ENCODE measurements around the gene C17orf113.

Gene C17orf113

DNA sequence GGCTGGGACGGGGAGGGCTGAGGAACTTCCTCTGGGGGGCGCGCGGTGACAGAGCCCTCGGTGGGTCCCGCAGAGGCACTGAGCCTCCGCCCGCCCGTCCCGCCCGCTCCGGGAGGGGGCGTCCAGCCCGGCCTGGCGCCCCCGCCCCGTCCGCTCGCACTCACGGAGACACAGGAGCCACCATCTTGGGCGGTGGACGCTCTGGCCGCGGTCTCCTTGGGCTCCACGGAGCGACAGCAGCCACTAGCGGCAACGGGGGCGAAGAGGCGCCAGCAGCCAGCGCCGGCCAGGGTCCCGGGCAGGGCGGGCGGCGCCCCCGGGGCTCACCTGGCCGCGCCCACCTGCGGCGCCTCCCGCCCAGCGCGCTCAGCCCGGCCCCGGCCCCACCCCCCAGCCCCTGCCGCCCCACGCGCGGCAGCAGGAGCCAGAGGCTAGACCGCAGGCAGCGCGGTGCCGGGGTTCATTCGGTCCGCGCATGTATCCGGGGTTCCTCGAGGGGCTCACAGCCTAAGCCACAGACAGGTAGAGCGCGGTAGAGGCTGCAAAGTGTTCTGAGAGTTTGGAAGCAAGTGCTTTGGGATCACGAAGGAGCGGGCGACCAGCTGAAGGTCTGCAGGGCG lies at the start of gene C17orf113:
Gene C17orf113 (minus strand): TSS at position 209 of the 620 bp plus-strand sequence. CDS start 7,225 bp downstream, outside the sequence.
- Mint-ChIP-seq H3K4me1 (ENCODE audit: low read depth) (peaks cover 4% of the 10 kb centered on the region), H3K9me3 (no peaks in the 10 kb centered on the region), H3K27ac (no peak within 1 kb of the TSS), H3K4me3 (peak within 1 kb of the TSS; percentile 67), H3K36me3 (ENCODE audit: low read depth) (no peaks in the 10 kb centered on the region), H3K27me3 (ENCODE audit: low read depth) (peaks cover 59% of the 10 kb centered on the region)

DNA sequence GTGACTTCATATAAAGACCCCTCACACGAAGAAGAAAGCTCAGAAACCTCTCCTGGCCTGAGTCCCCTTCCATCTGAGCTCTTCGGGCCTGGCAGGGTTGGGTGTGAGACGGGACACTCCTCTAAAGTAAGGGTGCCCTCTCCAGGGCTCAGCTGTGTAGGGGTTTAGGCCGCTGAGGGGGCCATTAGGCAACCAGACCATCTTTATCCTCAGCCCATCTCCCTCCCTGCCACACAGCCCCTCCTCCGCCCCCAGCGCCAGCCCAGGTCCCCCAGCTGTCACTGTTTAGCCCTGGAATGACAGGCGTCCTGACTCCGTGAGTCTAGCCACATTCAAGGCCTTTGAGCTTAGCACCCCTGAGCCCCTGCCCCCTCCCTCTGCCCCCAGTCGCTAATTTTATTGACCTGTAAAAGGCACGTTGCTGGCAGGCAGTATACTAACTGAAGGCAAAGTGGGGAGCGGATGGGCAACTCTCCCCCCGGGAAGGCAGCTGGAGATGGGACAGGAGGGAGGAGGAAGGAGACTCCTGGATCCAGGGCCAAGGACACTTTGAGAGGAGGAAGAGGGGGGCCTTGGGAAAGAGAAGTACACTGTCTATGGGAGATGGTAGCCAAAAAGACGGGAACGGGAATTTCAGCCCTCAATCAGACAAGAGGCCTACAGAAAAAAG lies 48.5 kb upstream of the C17orf113 start:
- no peak overlapping the region for H3K4me3 Mint-ChIP-seq

DNA sequence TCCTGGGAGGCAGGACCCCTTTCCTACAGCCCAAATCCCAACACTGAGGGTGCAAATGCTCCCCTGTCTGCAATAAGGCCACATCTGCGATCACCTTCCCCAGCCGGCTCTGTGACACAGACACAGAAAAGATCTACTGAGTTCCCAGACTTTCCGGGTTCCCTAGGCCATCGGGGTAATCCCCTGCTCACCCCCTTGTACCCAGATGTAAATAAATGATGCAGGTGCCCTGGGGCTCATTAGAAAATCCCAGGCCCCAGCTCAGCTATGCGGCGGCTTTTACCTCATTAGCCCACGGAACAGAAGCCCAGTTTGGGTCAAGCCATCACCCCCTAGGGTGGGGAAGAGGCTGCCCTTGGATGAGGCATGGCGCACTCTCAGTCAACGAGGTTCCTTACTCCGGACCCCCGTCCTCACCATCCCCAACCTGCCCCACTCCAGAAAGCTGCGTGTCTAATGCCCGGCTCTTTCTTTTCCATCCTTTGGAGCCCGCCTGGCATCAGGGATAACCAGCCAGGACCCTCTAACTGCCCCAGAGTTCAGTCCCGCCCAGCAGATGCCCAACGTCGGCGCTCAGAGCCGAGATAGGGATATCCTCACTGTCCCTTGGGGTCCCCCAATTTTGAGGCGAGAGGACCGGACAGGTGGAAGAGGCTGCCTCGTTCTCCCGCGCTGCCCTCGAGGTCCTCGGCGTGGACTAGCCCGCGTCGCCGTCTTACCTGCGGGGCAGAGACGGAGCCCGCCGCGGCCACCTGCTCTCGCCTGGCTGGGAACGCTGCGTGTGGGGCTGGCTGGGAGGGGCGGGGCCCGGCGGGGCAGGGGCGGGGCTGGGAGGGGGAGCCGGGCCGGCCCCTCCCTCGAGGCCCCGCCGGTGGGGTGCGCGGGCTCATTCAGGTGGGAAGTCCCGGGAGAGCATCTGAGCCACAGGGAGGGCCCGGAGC lies 47.6 kb upstream of the C17orf113 start, which contains the start of gene ZNF385C:
Gene ZNF385C (minus strand): TSS at position 783 of the 941 bp plus-strand sequence. CDS start 35,417 bp downstream, outside the sequence.
- Mint-ChIP-seq H3K27me3 (ENCODE audit: low read depth) (peaks cover 26% of the 10 kb centered on the region), H3K27ac (no peak within 1 kb of the TSS), H3K9me3 (no peaks in the 10 kb centered on the region), H3K4me3 (no peak within 1 kb of the TSS), H3K4me1 (ENCODE audit: low read depth) (peaks cover 2% of the 10 kb centered on the region), H3K36me3 (ENCODE audit: low read depth) (peaks cover 10% of the 10 kb centered on the region)

More for the DNA sequence above, 48.5 kb upstream of the C17orf113 start:
- H3K9me3 Mint-ChIP-seq, result no peaks in the 10 kb centered on the region
- peaks cover 26% of the 10 kb centered on the region for H3K27me3 Mint-ChIP-seq (ENCODE audit: low read depth)
- peaks cover 2% of the 10 kb centered on the region for H3K4me1 Mint-ChIP-seq (ENCODE audit: low read depth)
- peaks cover 12% of the 10 kb centered on the region for H3K36me3 Mint-ChIP-seq (ENCODE audit: low read depth)
- no peak overlapping the region for H3K27ac Mint-ChIP-seq

DNA sequence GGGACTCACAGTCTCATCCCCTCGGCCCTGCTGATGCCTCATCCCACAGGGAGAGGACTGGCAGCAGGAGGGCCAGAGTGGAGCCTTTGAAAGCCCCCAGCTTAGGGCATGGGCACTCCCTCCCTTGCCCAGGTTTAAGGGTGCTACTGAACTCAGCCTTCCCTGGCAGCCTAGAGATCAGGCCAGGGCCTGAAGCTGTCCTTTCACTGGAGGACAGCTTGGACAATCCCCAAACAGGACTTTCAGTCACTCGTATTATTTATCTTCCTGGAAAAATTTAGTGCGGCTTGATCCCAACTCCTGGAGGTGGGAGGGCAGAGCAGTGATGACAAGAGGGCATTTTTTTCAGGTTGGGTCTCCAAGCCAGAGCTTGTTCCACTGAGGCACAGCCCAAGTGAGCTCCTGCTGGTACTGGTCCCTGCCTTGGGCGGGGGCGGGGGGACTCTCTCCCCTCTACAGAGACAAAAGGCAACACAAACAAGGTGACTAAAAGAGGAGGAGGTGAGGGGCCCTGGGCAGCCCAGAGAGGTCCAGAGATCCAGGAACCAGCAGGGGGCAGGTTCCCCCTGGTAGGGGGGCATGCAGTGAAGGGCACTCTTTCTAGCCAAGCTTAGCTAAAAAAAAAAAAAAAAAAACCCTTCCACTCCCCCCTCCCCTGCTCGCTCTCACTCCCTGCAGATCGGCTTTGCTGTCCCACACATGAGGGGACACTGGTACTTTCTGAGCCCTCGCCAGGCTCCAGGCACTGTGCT lies 46.1 kb upstream of the C17orf113 start:
- Mint-ChIP-seq H3K27me3 (ENCODE audit: low read depth) (peaks cover 34% of the 10 kb centered on the region), H3K4me3 (no peak overlapping the region), H3K4me1 (ENCODE audit: low read depth) (no peaks in the 10 kb centered on the region), H3K9me3 (no peaks in the 10 kb centered on the region), H3K36me3 (ENCODE audit: low read depth) (peaks cover 3% of the 10 kb centered on the region), H3K27ac (no peak overlapping the region)

DNA sequence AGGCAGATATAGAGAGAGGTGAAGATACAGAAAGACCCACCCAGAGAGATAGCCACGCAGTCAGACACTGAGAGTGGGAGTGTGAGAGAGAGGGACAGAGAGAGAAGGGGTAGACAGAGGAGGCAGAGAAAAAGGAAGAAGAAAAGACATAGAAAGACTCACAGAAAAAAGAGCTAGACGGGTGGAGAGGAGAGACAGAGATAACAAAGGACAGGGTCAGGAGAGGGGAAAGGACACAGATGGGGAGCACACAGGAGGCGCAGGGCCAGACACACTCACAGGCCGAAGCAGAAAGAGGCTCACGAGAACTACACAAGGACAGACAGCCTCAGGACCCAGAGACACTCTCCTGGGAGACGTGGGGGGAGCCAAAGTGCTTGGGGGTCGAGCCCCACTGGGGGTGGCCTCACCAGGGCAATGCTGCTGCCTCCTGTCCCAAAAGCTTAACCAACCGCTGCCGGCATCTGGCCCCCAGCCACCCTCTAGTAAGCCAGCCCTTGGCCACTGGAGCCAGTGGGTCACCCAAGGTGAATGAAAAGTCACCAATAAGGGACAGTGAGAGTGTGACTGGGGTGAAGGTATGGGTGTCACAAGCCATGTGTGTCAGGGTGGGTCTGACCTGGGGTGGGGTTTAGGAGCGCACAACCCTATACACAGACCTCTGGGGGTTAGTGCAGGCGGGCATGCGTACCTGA lies 44.1 kb upstream of the C17orf113 start:
- H3K27ac Mint-ChIP-seq, result no peak overlapping the region

DNA sequence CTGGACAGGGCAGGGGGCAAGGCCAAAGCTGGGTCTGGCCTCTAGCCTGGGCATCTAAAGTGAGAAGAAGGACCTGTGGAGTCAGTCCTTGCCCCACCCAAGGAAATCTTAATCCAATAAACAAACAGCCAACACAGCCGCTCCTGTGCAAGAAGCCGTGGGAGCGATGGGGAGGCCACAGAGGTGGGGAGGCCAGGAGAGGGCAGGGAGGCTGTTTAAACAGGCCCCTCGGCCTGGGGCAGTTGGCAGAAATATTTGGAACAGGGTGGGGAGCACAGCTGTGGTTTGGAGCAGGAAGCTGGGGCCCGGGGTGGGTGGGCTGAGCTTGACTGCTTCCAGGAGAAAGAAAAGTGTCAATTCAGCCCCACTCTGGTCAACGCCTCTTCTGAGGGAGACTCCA lies 42.5 kb upstream of the C17orf113 start:
- Mint-ChIP-seq H3K27ac (no peak overlapping the region), H3K4me1 (ENCODE audit: low read depth) (no peaks in the 10 kb centered on the region), H3K9me3 (no peaks in the 10 kb centered on the region), H3K36me3 (ENCODE audit: low read depth) (no peaks in the 10 kb centered on the region), H3K4me3 (no peak overlapping the region), H3K27me3 (ENCODE audit: low read depth) (peaks cover 40% of the 10 kb centered on the region)

More for the DNA sequence above, 44.1 kb upstream of the C17orf113 start:
- Mint-ChIP-seq H3K4me1 (ENCODE audit: low read depth) (no peaks in the 10 kb centered on the region), H3K4me3 (no peak overlapping the region), H3K27me3 (ENCODE audit: low read depth) (peaks cover 41% of the 10 kb centered on the region), H3K9me3 (no peaks in the 10 kb centered on the region), H3K36me3 (ENCODE audit: low read depth) (no peaks in the 10 kb centered on the region)

DNA sequence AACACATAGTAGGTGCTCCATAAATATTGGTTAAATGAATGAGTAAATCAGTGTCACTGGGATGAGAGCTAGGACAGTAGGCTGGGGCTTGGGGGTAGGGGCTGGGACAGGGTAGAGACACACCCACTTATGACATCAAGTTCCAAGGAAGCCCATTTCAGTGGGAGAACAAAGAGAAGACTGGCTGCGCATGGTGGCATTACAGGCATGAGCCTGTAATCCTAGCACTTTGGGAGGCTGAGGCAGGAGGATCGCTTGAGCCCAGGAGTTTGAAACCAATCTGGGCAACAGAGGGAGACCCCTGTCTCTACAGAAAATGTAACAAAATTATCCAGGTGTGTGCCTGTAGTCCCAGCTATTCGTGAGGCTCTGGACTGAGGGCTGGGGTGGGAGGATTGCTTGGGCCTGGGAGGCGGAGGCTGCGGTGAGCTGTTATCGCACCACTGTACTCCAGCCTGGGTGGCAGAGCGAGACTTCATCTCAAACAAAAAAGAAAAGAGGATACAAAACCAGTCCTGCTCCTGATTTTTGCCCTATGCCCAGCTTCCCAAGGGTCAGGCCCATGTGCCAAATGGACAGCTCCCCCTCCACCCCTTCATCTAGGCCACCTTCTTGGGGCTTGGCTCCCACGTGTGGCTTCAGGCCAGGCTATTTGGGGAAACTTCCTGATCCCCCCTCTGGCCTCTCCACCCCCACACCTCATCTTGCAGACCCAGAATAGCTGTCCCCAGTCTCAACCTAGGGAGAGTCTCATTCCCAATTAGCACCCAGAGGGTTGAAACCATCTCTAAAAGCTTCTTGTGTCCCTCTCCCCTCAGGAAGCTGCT lies 40.8 kb upstream of the C17orf113 start:
- no peaks in the 10 kb centered on the region for H3K36me3 Mint-ChIP-seq (ENCODE audit: low read depth)
- no peaks in the 10 kb centered on the region for H3K4me1 Mint-ChIP-seq (ENCODE audit: low read depth)
- H3K9me3 Mint-ChIP-seq, result no peaks in the 10 kb centered on the region
- H3K27ac Mint-ChIP-seq, result no peak overlapping the region
- peaks cover 31% of the 10 kb centered on the region for H3K27me3 Mint-ChIP-seq (ENCODE audit: low read depth)
- H3K4me3 Mint-ChIP-seq, result no peak overlapping the region

DNA sequence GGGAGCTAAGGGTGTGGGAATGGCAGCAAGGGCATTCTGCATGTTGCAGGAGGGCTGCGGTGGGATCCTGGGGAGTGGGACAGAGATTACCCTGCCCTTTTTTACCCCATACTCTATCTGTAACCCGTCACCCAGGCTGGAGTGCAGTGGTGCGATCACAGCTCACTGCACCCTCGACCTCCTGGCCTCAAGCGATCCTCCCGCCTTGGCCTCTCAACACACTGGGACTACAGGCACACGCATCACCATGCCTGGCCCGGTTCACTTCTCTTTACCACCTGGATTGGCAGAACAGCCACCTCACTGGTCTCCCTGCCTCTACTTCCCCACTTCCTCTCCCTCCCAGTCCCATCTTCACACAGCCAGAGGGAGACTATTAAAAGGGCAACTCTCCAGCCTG lies 38.3 kb upstream of the C17orf113 start:
- H3K9me3 Mint-ChIP-seq, result no peaks in the 10 kb centered on the region
- no peak overlapping the region for H3K4me3 Mint-ChIP-seq
- no peaks in the 10 kb centered on the region for H3K4me1 Mint-ChIP-seq (ENCODE audit: low read depth)
- H3K27ac Mint-ChIP-seq, result no peak overlapping the region
- no peaks in the 10 kb centered on the region for H3K36me3 Mint-ChIP-seq (ENCODE audit: low read depth)
- peaks cover 27% of the 10 kb centered on the region for H3K27me3 Mint-ChIP-seq (ENCODE audit: low read depth)

DNA sequence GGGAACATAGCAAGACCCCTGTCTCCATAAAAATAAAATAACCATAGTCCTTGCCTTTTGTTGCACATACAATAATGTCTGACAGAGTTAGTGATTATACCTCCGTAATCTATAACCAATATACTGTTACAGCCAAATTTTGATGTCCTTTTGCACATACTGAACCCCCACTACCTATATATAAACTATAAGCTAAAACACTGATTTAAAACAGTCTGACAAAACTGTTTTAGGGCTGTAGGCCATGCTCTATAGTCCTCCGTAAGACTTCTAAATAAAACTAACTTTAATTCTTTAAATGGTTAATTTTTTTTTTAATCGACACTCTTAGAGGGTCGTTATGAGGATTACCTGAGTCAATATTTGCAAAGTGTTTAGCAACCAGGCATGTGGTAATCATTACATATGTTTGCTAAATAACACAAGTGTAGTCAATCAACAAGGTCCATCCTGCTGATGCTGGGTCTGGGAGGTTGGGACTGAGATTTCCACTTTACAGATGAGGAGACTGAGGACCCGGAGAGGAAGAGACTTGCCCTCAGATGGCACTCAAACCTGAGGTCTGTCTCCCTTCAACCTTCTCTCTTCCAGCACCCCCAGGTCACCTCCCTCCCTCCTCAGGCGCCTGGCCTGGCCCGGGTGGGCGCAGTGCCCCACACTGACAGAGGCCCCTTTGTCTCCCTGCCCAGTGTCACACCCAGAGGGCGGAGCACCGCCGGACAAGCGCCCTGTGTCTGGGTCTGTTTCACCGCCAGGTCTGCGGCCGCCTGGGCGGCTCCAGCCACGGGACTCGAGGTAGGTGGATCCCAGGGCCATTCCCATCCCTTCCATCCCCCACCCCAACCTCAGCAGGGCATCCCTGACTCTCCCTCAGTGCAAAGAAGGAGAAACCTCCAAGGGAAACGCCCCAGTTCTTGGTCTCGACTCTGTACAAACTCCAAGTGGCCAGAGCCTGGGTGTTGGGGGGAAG lies 37.6 kb upstream of the C17orf113 start:
- Mint-ChIP-seq H3K9me3 (no peaks in the 10 kb centered on the region), H3K27ac (no peak overlapping the region), H3K27me3 (ENCODE audit: low read depth) (peaks cover 27% of the 10 kb centered on the region), H3K36me3 (ENCODE audit: low read depth) (no peaks in the 10 kb centered on the region), H3K4me1 (ENCODE audit: low read depth) (no peaks in the 10 kb centered on the region), H3K4me3 (no peak overlapping the region)

DNA sequence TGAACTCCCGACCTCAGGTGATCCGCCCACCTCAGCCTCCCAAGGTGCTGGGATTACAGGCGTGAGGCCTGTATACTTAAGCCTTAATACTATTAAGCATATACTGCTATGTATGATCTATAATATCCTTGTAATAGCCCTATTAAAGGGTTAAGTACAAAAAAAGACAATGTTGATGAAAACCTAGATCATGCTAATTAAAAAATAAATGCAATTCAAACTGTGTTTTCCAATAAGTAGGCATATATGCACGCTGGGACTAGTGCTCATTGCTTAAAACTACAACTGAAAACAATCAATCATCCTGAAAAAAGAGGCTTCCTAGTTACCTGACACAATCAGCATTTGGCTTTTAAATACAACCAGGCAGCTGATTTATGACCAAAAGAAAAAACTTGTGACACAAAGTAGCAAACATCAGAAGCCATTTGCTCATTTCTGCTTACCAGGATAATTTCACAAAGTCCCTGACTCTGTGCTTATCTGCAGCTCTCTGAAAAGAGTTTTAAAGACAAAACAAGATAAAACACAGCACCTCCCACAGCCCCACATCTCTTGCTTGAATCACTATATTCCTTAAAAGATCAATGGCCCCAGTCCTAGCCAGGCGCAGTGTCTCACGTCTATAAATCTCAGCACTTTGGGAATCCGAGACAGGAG lies 36.8 kb upstream of the C17orf113 start:
- Mint-ChIP-seq H3K27ac (no peak overlapping the region), H3K27me3 (ENCODE audit: low read depth) (peaks cover 26% of the 10 kb centered on the region), H3K9me3 (no peaks in the 10 kb centered on the region), H3K4me3 (no peak overlapping the region), H3K36me3 (ENCODE audit: low read depth) (no peaks in the 10 kb centered on the region), H3K4me1 (ENCODE audit: low read depth) (no peaks in the 10 kb centered on the region)

DNA sequence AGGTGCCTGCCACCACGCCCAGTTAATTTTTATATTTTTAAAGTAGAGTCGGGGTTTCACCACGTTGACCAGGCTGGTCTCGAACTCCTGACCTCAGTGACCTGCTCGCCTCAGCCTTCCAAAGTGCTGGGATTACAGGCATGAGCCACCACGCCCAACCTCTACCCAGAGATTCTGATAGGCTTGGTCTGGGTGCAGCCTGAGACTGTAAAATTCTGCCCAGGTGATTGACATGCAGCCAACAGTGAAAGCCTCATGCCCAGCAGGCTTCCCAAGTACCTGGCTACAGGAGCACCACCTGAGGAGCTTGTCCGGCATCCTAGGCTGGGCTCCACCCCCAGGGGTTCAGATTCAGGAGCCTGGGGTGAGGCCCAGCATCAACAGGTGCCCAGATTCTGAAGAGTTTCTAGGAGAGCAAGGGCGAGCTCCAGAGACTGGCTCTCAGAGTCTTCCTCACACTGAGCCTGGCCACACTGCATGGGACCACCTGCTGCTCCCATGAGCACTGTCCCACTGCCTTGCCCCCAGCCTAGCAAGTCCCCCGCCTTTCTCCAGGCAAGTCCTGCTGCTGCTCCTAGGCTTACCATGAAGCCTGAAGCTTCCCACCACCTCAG lies 31.2 kb upstream of the C17orf113 start:
- H3K36me3 Mint-ChIP-seq (ENCODE audit: low read depth), result no peaks in the 10 kb centered on the region
- peaks cover 8% of the 10 kb centered on the region for H3K27me3 Mint-ChIP-seq (ENCODE audit: low read depth)
- no peak overlapping the region for H3K4me3 Mint-ChIP-seq
- no peak overlapping the region for H3K27ac Mint-ChIP-seq
- no peaks in the 10 kb centered on the region for H3K9me3 Mint-ChIP-seq
- H3K4me1 Mint-ChIP-seq (ENCODE audit: low read depth), result no peaks in the 10 kb centered on the region
